Measurements from ENCODE around the gene DNASE1L3.

DNA sequence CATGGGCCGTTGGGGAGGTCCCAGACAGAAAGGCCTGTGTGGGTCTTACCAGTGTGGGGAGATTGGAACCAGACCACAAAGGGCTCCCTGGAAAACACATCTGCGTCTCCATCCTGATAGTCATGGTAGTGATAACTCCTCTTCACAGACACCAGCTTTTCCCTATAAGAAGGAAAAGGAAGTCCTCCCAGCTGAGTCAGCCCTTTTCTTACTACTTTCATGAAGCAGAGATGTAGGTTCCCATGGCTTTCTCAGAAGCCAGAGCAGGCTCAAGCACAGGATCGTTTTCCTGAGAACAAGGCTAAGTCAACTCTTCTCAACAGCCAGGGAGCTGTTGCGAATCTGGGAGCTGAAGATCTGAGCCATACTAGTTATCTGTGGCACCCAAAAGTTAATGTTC is 6.1 kb downstream of the DNASE1L3 start:
- TF ChIP-seq, protein P1, sequence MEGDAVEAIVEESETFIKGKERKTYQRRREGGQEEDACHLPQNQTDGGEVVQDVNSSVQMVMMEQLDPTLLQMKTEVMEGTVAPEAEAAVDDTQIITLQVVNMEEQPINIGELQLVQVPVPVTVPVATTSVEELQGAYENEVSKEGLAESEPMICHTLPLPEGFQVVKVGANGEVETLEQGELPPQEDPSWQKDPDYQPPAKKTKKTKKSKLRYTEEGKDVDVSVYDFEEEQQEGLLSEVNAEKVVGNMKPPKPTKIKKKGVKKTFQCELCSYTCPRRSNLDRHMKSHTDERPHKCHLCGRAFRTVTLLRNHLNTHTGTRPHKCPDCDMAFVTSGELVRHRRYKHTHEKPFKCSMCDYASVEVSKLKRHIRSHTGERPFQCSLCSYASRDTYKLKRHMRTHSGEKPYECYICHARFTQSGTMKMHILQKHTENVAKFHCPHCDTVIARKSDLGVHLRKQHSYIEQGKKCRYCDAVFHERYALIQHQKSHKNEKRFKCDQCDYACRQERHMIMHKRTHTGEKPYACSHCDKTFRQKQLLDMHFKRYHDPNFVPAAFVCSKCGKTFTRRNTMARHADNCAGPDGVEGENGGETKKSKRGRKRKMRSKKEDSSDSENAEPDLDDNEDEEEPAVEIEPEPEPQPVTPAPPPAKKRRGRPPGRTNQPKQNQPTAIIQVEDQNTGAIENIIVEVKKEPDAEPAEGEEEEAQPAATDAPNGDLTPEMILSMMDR (IDR thresholded peaks at IDR 0.05 in 8 of 11, conservative IDR thresholded peaks at IDR 0.05 in 3 of 11), result no peak
- no peak for TF ChIP-seq POLR2AphosphoS5 (IDR thresholded peaks at IDR 0.05)
- TF ChIP-seq POLR2A (IDR thresholded peaks at IDR 0.05), result no peak

Data from spleen (tissue), 7 donors.